ENCODE results near the gene EFNA5. TPM values are rescaled to one million over a fixed set of nuclear protein-coding genes. Genes with fewer than 3 reads are reported as not detected.

EFNA5 gene
- total and polyA plus RNA-seq, 2 experiments from 2014 or later, result 8.5 to 18.8 TPM

- H3K4me1 ChIP-seq (ENCODE audit: insufficient read depth), result no peaks in the 10 kb centered on the region
- H3K27me3 ChIP-seq, result no peaks in the 10 kb centered on the region
- no peak for DNase-seq (ENCODE audit: low spot score)
- no peak overlapping the region for H3K4me2 ChIP-seq
- no peak for TF ChIP-seq CTCF (IDR thresholded peaks at IDR 0.05; ENCODE audit: poor library complexity)
- no peak for TF ChIP-seq EZH2 (IDR thresholded peaks at IDR 0.05; ENCODE audit: borderline replicate concordance)
- no peak overlapping the region for H3K27ac ChIP-seq
- H3K79me2 ChIP-seq, result no peaks in the 10 kb centered on the region
- no peaks in the 10 kb centered on the region for H3K36me3 ChIP-seq (replicated peaks; ENCODE audit: insufficient read depth, low read depth)
- H3K9me3 ChIP-seq (ENCODE audit: low read depth), result no peaks in the 10 kb centered on the region
- no peaks in the 10 kb centered on the region for H4K20me1 ChIP-seq (ENCODE audit: insufficient read depth, poor library complexity, severe bottlenecking)
- no peak overlapping the region for H3K4me3 ChIP-seq
- H3K9me2 ChIP-seq (replicated peaks; ENCODE audit: insufficient read depth), result no peaks in the 10 kb centered on the region
- no peak overlapping the region for H2AFZ ChIP-seq
Measured at GRCh38 chr5:107329850-107330249, 340.9 kb downstream of the EFNA5 start.
